ENCODE data around the gene ATG9B.

DNA sequence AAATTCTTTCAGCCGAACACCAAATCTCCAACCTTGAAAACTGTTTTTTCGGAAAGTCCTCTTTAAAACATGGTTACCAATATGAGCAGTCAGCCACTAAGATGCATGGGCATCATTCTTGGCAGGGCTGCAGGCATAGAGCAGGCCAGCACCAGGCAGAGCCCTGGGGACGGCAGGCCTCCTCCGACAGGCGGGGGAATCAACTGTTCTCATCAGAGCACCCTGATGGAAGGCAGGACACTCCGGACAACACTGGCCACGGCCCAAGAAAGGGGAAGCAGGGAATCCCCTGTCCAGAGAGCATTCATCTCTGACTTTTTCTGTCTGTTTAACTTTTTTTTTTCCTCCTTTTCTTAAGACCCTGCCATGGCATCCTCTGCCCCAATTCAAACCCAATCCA lies 34.8 kb downstream of the ATG9B start:
- TF ChIP-seq, protein P1, sequence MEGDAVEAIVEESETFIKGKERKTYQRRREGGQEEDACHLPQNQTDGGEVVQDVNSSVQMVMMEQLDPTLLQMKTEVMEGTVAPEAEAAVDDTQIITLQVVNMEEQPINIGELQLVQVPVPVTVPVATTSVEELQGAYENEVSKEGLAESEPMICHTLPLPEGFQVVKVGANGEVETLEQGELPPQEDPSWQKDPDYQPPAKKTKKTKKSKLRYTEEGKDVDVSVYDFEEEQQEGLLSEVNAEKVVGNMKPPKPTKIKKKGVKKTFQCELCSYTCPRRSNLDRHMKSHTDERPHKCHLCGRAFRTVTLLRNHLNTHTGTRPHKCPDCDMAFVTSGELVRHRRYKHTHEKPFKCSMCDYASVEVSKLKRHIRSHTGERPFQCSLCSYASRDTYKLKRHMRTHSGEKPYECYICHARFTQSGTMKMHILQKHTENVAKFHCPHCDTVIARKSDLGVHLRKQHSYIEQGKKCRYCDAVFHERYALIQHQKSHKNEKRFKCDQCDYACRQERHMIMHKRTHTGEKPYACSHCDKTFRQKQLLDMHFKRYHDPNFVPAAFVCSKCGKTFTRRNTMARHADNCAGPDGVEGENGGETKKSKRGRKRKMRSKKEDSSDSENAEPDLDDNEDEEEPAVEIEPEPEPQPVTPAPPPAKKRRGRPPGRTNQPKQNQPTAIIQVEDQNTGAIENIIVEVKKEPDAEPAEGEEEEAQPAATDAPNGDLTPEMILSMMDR (conservative IDR thresholded peaks at IDR 0.05; ENCODE audit: low read depth, low read length), result no peak
- no peak for TF ChIP-seq EZH2 (IDR thresholded peaks at IDR 0.05; ENCODE audit: low read length, unreplicated experiment)
